HUES64 (cell line): Measurements from ENCODE around the gene OPN3.

Experiments
- H3K27ac ChIP-seq: 2 replicates; pipeline ENCODE4 v1.7.0; 2013; ENCODE audit warnings: low read depth, low read length, inconsistent platforms
- H3K27me3 ChIP-seq: 2 replicates; pipeline ENCODE4 v1.6.1; 2013; ENCODE audit warnings: mild to moderate bottlenecking, low read length; ENCODE audit not compliant: insufficient read depth
- H3K36me3 ChIP-seq: 2 replicates; pipeline ENCODE4 v1.6.1; 2013; ENCODE audit warnings: mild to moderate bottlenecking, low read length; ENCODE audit not compliant: insufficient read depth
- H3K4me1 ChIP-seq: 2 replicates; pipeline ENCODE4 v1.6.1; 2013; ENCODE audit warnings: mild to moderate bottlenecking, low read length, moderate library complexity; ENCODE audit not compliant: insufficient read depth
- H3K4me3 ChIP-seq: 2 replicates; pipeline ENCODE4 v1.5.1; 2013; ENCODE audit warnings: mild to moderate bottlenecking, low read length, moderate library complexity
- H3K9ac ChIP-seq: 2 replicates; pipeline ENCODE4 v1.6.1; 2013; ENCODE audit warnings: mild to moderate bottlenecking, low read depth, low read length
- H3K9me3 ChIP-seq: 2 replicates; pipeline ENCODE4 v1.6.1; 2013; ENCODE audit warnings: low read depth, low read length; ENCODE audit not compliant: insufficient read depth
- WGBS: fragments of 150-250, 120-280 bp; methylation state at CpG from one replicate; pipeline ENCODE4 v1.1.7; 2013; ENCODE audit warnings: missing lambda C conversion rate; 5-methylcytosine and 5-hydroxymethylcytosine counted together

OPN3 gene

GRCh38 chr1:241605146-241605805, 34.9 kb downstream of the OPN3 start:
- no peaks in the 10 kb centered on the region for H3K27me3 ChIP-seq
- no peaks in the 10 kb centered on the region for H3K4me1 ChIP-seq
- H3K4me3 ChIP-seq, result no peak overlapping the region
- H3K36me3 ChIP-seq, result no peaks in the 10 kb centered on the region
- no peaks in the 10 kb centered on the region for H3K9me3 ChIP-seq
- no peak overlapping the region for H3K9ac ChIP-seq
- H3K27ac ChIP-seq, result no peak overlapping the region
- 85% methylated on average over 9 of the region's 9 CpGs for WGBS

GRCh38 chr1:241603731-241604245, 36.4 kb downstream of the OPN3 start:
- no peak overlapping the region for H3K4me3 ChIP-seq
- 99% methylated on average over 3 of the region's 3 CpGs for WGBS
- H3K9me3 ChIP-seq, result no peaks in the 10 kb centered on the region
- no peaks in the 10 kb centered on the region for H3K36me3 ChIP-seq
- no peaks in the 10 kb centered on the region for H3K27me3 ChIP-seq
- H3K9ac ChIP-seq, result no peak overlapping the region
- H3K4me1 ChIP-seq, result no peaks in the 10 kb centered on the region
- H3K27ac ChIP-seq, result no peak overlapping the region

GRCh38 chr1:241600496-241600901, 39.7 kb downstream of the OPN3 start:
- Histone ChIP-seq H3K27me3 (no peaks in the 10 kb centered on the region), H3K27ac (no peak overlapping the region), H3K36me3 (peaks cover 7% of the 10 kb centered on the region; the same call in 1 of the 2 replicates), H3K4me3 (no peak overlapping the region), H3K4me1 (no peaks in the 10 kb centered on the region), H3K9ac (no peak overlapping the region), H3K9me3 (no peaks in the 10 kb centered on the region)
- WGBS, result 85% methylated on average over 2 of the region's 2 CpGs

- Histone ChIP-seq H3K36me3 (peaks cover 17% of the 10 kb centered on the region), H3K9ac (no peak overlapping the region), H3K4me1 (no peaks in the 10 kb centered on the region), H3K9me3 (no peaks in the 10 kb centered on the region), H3K4me3 (no peak overlapping the region), H3K27ac (no peak overlapping the region), H3K27me3 (no peaks in the 10 kb centered on the region)
- WGBS, result 94% methylated on average over 2 of the region's 3 CpGs
These were observed 41.9 kb downstream of the OPN3 start for GRCh38 chr1:241598249-241598648.

- Histone ChIP-seq H3K27ac (no peak overlapping the region), H3K4me3 (no peak overlapping the region), H3K9ac (no peak overlapping the region), H3K4me1 (no peaks in the 10 kb centered on the region; the same call in 1 of the 2 replicates), H3K36me3 (peaks cover 17% of the 10 kb centered on the region), H3K27me3 (no peaks in the 10 kb centered on the region), H3K9me3 (no peaks in the 10 kb centered on the region)
- WGBS, result 91% methylated on average over 6 of the region's 6 CpGs
These were observed 43.5 kb downstream of the OPN3 start for GRCh38 chr1:241596633-241597032.

- Histone ChIP-seq H3K4me1 (no peaks in the 10 kb centered on the region; the same call in 1 of the 2 replicates), H3K27me3 (no peaks in the 10 kb centered on the region), H3K4me3 (no peak overlapping the region), H3K9me3 (no peaks in the 10 kb centered on the region), H3K9ac (no peak overlapping the region), H3K36me3 (peaks cover 17% of the 10 kb centered on the region), H3K27ac (no peak overlapping the region)
- 83% methylated on average over 1 of the region's 1 CpG for WGBS
These were observed 47.0 kb downstream of the OPN3 start for GRCh38 chr1:241593186-241593585.

GRCh38 chr1:241592273-241592958, 47.8 kb downstream of the OPN3 start:
- Histone ChIP-seq H3K4me1 (no peaks in the 10 kb centered on the region; the same call in 1 of the 2 replicates), H3K9me3 (no peaks in the 10 kb centered on the region), H3K36me3 (peaks cover 13% of the 10 kb centered on the region), H3K9ac (no peak overlapping the region), H3K27me3 (no peaks in the 10 kb centered on the region), H3K4me3 (no peak overlapping the region), H3K27ac (no peak overlapping the region)
- WGBS, result 94% methylated on average over 3 of the region's 3 CpGs

- no peaks in the 10 kb centered on the region for H3K9me3 ChIP-seq
- peaks cover 9% of the 10 kb centered on the region for H3K36me3 ChIP-seq
- no peak overlapping the region for H3K4me3 ChIP-seq
- H3K4me1 ChIP-seq, result no peaks in the 10 kb centered on the region; the same call in 1 of the 2 replicates
- H3K27ac ChIP-seq, result no peak overlapping the region
- no peaks in the 10 kb centered on the region for H3K27me3 ChIP-seq
- H3K9ac ChIP-seq, result no peak overlapping the region
- 79% methylated on average over 4 of the region's 5 CpGs for WGBS
These were observed 48.4 kb downstream of the OPN3 start for GRCh38 chr1:241591736-241592135.

- Histone ChIP-seq H3K36me3 (peaks cover 9% of the 10 kb centered on the region), H3K9ac (no peak overlapping the region), H3K4me1 (no peaks in the 10 kb centered on the region; the same call in 1 of the 2 replicates), H3K9me3 (no peaks in the 10 kb centered on the region), H3K4me3 (no peak overlapping the region), H3K27me3 (no peaks in the 10 kb centered on the region), H3K27ac (no peak overlapping the region)
These were observed 48.9 kb downstream of the OPN3 start for GRCh38 chr1:241591317-241591716.

GRCh38 chr1:241590719-241591118, 49.5 kb downstream of the OPN3 start:
- H3K4me1 ChIP-seq, result no peaks in the 10 kb centered on the region; the same call in 1 of the 2 replicates
- H3K27me3 ChIP-seq, result no peaks in the 10 kb centered on the region
- no peak overlapping the region for H3K4me3 ChIP-seq
- H3K9ac ChIP-seq, result no peak overlapping the region
- H3K36me3 ChIP-seq, result peaks cover 9% of the 10 kb centered on the region
- 93% methylated on average over 4 of the region's 4 CpGs for WGBS
- no peaks in the 10 kb centered on the region for H3K9me3 ChIP-seq
- no peak overlapping the region for H3K27ac ChIP-seq

- WGBS, result 96% methylated on average over 7 of the region's 7 CpGs
- Histone ChIP-seq H3K9me3 (no peaks in the 10 kb centered on the region), H3K9ac (no peak overlapping the region), H3K27me3 (no peaks in the 10 kb centered on the region), H3K4me1 (no peaks in the 10 kb centered on the region; the same call in 1 of the 2 replicates), H3K27ac (no peak overlapping the region), H3K4me3 (no peak overlapping the region), H3K36me3 (peaks cover 9% of the 10 kb centered on the region)
These were observed 50.6 kb downstream of the OPN3 start for GRCh38 chr1:241589521-241589920.
